HG03159 (cell line): Measurements from ENCODE around the gene DPP6.

Source experiments
- ATAC-seq: cut with Tn5 transposase; IDR thresholded peaks from one replicate; pipeline ENCODE4 v1.9.1; 2021; ENCODE audit warnings: mild to moderate bottlenecking, moderate library complexity; ENCODE audit not compliant: unreplicated experiment

The DPP6 gene

DNA sequence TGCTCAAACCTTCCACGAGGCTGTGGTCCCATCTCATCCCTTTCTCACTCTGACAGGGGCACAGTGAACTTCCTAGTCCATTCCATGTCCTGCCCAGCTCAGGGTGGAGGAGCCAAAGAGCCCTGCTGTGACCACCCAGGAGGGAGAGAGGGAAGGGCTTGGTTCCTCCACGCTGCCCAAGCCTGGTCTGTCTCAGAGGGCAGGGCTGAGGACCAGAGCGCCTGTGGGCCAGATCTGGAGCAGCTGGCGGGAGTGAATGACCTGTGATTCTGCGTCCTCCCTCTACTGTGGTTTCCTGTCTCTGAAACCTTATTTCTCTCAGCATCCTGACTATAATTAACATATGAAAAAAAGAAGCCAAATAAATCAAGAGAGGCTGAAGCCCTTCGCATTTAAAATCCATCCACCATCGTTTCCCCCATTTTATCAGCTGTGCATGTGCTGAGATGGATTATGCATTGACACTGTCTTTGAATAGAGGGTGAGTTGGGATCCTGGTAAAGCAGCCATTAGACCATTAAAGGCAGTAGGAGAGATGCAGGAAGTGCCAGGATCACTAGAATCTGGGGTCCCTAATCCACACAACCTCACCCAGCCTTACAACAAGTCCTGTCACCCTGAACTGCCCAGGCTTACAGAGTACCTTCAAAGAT, 165.6 kb downstream of the DPP6 start:
- no peak for ATAC-seq

DNA sequence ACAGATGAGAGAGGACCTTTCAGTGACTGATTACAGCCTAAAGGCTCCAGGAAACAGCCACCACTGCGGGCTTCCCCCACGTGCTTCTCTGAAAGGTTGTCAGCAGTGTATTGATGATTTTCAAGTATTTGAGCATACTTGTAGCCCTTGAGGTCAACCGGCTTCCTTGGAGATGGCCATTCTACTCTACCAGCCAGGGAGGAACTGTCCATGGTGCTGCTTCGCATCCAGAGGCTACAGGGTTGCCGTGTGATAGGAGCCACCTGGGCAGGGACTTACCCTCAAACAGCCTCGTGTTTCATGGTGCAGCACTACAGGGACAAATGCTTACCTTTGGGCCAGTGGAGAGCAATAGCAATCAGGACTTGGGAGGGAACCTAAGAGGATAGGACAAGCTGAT, 179.5 kb downstream of the DPP6 start:
- ATAC-seq: no peak

DNA sequence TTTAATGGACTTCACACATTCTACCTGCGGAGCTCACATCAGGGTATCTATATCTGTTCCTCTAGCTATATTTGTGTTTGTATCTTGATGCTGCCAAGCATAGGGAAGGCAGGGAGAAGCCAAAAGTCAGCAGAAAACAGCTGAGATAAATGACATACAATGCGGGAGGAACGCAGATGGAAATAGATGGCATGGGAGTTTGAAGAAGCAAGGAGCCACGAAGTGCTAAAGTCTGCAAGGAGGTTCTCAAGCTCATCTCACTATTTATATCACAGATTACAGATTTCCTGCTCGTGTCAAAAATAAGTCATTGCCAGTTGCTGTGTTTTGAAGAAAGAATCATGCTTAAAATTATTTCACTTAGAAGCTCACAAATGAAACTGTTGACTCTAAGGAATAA, 180.5 kb downstream of the DPP6 start:
- no peak for ATAC-seq

DNA sequence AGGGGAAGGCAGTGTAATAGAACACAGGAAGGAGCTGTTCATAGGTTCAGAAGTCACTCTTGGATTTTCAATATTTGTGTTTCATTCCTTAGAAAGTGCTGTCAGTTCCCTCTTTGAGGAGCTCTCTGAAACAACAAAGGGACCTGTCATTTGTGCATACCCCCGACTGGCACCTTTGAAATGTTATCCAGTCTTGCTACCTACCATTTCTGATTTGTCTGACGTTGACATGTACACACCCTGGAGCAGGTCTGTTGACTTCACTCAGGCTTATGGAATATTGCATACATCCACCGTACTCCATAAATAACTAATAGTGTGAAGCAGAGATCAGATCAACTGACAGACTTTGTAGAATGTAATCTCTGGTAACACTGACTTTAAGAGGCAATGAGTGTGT, 189.8 kb downstream of the DPP6 start:
- ATAC-seq: no peak

DNA sequence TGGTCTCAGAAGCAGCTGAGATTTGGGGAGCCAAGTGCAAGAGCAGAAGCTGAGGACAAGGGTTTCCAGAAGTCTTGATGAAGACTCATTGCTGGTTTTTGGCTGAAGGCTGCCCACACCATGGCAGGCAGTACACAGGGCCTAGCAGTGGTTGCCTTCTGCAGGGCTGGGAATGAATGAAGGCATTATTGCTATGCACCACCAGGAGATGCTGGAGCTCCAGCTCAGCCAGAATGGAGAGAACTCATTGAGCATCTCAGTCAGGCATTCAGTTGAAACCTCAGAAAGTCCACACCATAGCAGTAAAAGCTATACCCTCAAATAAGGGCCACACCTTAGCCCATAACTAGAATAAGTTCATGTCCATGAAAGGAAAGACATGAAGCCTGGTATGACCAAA, 190.5 kb downstream of the DPP6 start:
- no peak for ATAC-seq

DNA sequence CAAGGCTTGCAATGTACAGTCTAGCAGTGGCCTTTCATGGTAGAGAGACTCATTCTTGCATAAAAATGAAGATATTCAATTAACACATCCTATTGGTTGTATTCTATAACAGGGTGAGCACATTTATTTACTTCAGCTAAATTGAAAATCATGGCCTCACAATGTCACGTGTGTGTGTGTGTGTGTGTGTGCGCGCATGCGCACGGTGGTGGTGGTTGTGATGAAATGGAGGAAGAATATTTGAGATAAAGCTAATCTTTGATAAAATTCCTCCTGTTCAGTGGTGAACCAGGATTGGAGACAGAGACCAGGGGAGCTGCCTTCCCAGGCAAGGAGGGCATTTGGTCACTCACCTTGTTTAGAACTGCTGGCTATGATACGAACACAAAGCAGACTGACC, 199.8 kb downstream of the DPP6 start:
- no peak for ATAC-seq

DNA sequence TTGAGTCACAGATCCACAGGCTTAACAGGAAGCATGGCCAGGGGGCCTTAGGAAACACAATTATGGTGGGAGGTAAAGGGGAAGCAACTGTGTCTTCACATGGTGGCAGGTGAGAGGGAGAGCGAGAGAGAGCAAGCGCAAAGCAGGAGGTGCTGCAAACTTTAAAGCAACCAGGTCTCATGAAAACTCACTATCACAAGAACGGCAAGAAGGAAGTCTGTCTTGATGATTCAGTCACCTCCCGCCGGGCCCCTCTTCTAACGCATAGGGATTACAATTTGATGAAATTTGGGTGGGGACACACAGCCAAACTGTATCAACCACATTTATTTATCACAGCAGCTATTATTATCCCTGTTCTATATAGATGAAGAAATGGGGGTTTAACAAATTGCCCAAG, 201.6 kb downstream of the DPP6 start:
- ATAC-seq: no peak

DNA sequence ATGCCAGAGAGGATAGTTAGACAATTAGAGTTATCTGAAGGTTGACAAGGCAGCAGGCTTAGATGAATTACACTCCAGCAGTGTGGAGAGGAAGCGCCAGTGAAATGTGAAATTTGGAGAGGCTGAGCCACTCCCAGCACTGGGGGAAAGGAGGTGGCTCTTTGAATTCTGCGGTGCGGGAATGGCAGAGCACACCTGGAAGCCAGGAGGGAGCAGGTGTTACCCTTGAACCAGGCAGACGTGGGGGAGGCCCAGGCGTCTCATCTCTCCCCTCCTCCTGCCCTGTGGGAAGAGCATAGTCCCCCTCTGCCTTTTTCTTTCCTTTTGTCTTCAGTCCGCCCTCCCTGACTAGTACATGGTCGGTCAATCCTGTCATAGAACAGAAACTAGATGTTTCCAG, 203.1 kb downstream of the DPP6 start:
- ATAC-seq: no peak

DNA sequence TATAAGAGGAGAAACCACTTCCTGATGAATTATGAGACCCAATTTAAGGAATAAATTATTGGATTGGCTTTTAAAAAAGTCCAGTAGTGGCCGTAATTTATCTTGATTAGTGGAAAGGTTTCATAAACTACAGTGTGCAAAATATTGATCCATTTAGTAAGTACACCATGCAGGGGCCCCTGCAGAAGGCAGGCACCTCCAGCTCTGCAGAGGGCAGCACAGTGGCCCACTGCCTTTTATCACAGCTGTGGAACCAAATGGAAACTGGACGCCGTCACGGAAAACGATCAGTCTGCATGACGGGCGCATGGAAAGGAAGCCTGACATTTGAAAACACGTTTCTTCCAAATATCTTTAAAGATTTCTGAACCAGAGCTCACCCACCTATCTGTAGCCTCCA, 204.0 kb downstream of the DPP6 start:
- no peak for ATAC-seq

DNA sequence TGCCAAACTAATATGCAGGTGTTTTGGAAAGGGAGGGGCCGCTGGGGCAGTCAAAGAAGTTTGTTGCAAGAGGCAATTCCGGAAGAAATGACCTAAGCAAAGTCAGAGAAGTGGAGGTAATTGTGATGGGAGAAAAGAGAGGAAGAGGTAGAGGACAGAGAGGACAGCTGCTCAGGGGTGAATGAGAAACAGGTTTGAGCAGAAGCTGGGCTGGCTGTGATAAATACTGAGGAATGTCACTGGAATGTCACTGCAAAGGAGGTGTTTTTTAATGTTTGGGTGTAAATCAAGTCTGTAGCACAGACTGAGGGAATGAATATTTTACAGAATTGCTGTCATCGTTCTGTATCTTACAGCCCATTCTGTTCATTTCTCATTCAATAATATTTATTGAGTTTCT, 207.2 kb downstream of the DPP6 start:
- ATAC-seq: no peak

DNA sequence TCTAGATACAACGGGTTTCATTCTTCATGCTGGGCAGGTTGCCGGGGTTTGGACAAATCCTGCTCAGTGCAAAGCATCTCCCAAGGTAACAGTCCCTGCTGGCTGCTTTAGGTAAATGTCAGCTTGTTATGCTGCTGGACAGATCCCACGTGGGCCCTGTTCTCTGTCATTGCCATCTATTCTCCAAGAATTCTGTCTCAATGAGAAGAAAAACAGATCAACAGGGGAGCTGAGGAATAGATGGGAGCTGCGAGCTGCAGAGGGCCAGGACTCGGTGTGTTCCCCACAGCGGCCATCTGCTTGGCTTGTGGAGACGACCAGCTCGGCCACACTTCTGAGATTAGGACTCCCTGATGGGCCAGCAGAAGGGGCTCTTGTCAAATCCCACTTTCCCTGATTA, 235.2 kb downstream of the DPP6 start:
- ATAC-seq: no peak

DNA sequence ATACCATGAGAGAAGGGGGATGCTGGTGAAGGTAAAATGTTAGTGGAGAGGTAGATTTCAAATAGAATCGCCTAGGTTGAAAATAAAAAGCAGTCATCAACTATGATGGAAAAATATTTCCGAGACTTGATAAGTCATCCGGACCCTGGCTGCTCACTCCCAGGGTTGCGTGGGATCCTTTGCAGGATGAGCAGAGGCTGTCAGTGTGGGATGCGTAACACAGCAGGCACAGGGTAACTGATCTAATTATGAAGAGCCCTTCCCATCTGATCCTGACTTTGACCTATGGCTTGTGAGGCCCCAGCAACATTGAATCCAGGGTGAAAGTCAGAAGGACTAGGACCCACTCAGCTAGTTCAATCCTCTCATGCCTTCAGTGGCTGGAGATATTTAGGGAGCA, 236.9 kb downstream of the DPP6 start:
- ATAC-seq: no peak

DNA sequence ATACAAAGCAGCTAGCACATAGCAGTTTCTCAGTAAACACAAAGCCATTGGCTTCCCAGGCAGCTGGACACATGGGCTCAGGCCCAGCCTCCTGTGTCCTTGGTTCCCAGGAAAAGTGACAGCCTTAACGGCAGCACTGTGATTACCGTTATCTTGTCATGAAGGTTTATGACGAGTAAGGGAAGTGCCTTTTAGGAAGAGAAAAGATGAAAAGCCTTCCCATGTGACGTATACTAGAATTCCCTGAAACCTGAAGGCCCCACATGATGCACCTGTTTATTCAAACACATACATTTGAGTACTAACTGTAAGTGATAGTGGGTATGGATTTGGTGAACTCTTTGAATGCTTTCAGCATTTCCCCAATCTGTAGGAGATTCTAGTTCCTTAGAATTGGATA, 244.2 kb downstream of the DPP6 start:
- no peak for ATAC-seq

DNA sequence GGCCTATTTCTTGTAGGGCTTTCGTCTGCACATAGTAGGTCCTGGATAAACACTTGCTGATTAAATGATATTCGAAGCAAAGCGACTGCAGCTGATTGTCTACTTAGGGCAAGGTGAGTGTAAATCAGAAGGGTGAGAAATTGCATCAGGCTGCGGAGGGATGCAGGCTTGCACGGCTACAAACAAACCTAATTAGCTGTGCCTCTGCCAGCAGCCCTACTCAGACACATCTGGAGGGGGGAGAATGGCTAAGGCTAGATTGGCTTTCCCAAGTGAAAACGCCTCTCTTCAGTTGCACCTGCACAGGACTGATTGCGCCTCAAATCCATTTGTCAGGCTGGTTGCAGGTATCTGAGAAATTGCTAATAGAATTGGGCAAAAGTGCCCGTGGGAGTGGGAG, 247.5 kb downstream of the DPP6 start:
- no peak for ATAC-seq

DNA sequence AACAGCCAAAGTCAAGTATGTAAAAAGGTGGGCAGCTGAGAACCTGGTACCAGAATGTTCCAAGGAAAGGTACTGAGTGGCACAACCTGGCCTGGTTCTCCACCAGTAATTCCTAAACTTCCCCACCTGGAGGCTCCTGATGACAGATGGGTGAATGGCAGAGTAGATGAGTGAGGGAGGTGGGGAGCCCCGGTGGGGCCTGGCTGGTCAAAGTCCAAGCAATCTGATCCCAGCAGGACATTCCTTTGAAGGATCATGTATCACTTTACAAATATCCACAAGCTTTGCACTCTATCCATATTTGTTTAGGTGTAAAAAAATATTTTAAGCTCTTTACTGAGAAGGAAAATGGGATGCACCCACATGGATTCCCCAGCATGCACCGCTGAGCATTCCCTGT, 250.2 kb downstream of the DPP6 start:
- ATAC-seq: no peak

DNA sequence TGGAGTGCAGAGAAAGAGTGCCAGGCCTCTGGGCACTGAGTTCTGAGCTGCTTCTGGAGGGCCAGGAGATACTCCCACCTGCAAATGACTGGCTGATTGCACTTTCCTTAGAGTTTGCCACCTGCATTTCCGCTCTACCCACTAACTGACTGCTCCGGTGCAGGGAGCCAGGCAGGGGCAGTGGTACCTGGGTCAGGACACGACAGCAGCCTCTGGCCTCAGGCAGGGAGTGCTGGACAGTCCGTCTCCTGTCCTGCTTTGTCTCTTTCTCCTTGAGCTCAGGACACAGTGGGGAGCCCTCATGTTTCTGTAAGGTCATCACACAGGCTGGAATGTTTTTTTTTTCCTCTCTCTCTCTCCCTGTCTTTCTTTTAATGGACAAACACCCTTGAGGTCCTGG, 252.0 kb downstream of the DPP6 start:
- ATAC-seq: no peak

DNA sequence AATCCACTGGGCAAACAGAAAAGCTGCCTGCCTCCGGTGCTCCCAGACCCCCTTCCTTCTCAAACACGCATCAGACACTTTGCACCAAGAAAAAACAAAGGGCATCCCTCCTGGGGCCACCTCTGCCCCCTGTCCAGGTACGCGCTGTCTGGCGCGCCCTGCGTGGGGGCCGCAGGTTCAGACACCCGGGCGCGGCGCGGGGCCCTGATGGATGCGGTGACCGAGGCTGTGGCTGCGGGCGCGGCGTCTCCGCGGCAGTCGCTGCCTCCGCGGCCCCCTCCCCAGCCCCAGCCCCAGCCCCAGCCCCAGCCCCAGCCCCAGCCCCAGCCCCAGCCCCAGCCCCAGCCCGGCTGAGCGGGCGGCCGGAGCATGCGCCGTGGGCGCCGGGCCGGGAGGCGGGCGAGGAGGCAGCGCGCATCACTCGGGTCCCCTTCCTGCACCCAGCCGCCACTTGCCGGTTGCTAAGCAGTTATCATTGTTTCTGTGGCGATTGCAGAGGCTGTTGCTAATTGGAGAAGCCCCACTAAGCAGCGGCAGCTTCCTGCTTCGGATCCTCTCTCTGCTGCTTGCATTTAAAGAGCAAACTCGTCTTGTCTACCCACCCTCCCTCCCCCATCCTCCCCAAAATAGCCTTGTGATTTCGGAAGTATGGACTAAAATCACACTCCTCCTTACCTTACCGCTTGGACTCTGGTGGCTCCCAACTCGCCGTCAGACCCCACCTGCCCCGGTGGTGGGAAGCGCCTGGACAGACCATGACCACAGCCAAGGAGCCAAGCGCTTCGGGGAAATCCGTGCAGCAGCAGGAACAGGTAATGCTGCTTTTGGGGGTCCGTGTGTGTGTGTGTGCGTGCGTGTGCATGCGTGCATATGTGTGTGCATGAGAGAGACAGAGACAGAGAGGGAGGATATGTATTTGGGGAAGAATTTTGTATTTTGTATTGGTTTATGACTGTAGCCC, 252.8 kb downstream of the DPP6 start:
- no peak for ATAC-seq

DNA sequence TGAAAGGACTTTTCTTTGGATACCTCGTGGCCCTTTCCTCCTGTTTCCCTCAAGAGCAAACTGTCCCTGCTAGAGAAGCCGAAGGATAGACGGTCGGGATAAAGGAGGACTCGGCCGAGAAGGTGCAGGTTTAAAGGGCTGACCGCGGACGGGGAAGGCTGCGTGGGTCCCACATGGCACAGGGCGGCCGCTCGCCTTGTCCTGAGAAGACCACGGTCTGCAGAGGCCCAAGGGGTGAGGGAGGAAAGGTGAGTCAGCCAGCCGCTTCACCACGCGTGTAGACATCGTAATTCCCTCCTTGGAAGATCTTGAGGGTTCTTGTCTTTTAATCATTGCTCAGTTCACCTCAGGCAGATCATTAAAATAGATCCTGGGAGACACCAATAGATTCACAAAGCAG, 253.8 kb downstream of the DPP6 start:
- no peak for ATAC-seq

DNA sequence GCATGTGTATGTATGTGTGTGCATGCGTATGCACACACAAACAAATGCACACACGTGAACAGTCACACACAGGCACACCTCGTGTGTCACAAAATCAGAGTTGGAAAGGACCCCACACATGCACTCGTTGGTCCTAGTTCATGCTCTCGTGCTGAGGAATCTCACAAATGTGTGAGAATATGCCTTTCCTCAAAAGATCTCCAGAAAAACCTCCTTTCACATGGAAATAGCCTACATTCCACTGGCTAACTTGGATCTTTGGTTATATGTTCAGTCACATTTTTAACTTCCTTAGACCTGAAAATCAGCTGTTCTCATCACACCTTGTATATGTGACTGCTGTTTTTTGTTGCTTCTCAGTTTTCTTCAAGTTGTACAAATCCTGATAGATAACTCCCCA, 256.7 kb downstream of the DPP6 start:
- no peak for ATAC-seq

DNA sequence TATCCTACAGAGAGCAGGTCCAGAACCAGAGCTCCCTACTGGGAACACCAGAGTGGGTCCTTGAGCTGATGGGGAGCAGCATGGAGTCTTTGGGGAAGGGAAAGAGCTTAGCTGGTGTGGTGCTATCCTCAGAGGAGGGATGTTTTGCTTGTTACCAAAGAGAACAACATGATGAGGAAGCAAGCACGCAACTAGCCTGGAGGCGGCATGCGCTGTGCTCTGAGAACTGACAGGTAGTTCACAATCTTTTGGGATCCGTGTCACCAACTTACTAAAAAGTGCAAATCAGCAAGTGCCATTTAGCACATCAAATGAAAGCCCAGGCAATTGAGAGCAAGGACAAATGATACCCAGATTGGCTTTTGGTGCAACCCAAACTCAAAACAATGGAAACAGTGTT, 257.9 kb downstream of the DPP6 start:
- no peak for ATAC-seq

DNA sequence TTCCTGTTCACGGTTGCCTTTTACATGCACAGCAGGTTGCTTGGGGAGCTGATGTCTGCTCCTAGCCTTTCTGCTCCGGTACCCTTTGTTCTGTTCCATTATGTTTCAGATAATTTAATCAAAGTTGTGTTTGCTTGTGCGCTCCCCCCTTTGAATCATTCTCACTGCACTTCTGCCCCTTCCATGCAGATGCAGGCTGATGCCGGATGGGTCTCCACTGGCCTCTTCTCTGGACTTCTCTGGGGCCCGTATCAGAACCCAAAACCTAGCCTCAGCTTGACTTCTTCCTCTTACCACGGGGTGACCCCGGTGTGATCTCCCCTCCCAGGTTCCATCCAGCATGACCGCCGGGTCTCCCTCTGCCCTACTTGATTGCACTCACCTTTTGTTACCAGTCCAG, 272.0 kb downstream of the DPP6 start:
- no peak for ATAC-seq

DNA sequence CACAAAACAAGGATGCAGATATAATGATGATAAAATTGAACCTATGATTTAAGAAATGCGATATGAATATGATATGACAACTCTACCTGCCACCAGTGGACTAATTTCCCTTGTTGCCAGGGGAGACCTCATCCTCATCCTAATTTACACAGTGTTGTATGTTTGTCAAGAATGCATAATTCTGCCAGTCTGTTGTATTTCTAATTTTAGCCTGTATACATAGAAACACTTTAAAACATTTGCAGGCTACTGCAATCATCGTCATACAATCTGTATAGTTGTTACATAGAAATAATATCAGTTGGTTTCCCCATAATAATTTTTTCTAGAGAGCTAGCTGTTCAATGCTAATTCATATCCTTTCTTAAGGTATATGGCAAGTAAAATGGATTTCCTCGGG, 274.2 kb downstream of the DPP6 start:
- ATAC-seq: no peak

DNA sequence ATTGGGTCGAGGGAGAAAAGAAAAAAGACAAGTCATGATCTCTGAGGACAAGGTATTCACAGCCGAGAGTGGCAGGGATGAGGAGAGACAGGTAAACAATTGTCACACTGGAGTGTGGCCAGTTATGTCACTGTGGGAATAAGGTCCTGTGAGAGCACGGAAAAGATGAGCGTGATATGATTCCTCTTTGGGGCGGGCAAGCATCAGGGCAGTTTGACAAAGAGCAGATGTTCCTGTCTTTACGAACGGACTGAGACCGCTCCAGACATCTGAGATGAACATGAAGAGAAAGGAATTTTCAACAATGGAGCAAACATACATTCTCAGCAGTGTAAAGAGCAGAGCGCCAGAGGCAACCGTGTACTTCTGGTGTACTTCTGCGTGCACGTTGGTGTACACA, 278.1 kb downstream of the DPP6 start:
- no peak for ATAC-seq
